GM06990 (cell line): ENCODE results near the gene CELF2.
A peak's percentile ranks its signal among the peaks of the same experiment; 100 is the strongest.

Source experiments
- DNase-seq: peaks from one replicate; pipeline ENCODE4 v3.0.0-alpha.2; 2011; ENCODE audit not compliant: insufficient read length; ENCODE audit errors: extremely low read depth
- H3K27me3 ChIP-seq: replicated peaks from 2 replicates; pipeline ENCODE4 v1.6.0; 2011; ENCODE audit warnings: low read length; ENCODE audit not compliant: control insufficient read depth, insufficient read depth
- H3K36me3 ChIP-seq: 2 replicates; pipeline ENCODE4 v1.5.1; 2011; ENCODE audit warnings: low read length; ENCODE audit not compliant: control insufficient read depth, insufficient read depth
- H3K4me3 ChIP-seq: replicated peaks from 2 replicates; pipeline ENCODE4 v1.5.1; 2011; ENCODE audit warnings: low read depth, mild to moderate bottlenecking, control low read depth, low read length
- TF ChIP-seq, protein P1 (sequence below): IDR thresholded peaks from 2 replicates; pipeline ENCODE4 v1.5.1; 2011; ENCODE audit warnings: low read length, control low read depth, mild to moderate bottlenecking, inconsistent platforms; ENCODE audit not compliant: insufficient read depth, poor library complexity, severe bottlenecking

Gene CELF2

DNA sequence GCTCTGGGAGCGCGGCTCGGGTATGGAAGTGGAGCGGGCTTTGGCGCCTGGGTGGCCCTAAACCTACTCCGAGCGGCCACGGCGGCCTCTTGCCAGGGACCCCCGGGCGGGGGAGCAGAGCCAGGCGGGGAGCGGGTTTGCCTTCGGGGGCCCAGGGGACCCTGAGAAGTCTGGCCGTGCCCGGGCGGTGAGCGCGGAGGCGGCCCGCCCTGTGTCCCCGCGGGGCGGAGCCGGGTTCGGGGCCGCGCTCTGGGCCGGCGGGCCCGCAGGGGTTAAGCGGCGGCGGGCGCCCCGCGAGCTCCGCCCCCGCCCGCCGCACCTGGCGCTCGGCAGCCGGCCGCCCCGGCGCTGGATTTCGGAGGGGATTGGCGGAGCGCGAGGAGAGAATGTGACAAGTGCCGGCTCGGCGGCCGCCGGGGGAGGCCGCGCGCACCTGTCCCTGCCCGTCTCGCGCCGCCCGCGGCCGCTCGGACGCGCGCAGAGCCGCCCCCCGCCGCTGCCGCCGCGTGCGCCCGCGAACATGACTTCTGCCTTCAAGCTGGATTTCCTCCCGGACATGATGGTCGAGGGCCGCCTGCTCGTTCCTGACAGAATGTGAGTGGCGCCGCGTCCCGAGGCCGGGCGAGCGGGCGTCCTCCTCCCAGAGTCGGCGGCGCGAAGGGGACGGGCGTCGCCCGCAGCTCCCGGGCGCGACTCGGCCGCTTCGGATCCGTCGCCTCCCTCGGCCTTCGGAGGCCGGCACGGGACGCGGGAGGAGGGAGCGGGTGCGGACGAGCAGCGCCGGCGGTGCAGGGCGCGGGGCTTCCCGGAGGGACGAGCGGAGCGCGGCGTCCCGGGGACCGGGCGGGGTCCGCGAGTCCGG is at the start of gene CELF2:
Gene CELF2 (plus strand): TSS at position 303 of the 862 bp plus-strand sequence. CDS start 218 bp downstream, at position 521.
- H3K4me3 ChIP-seq, result peak within 1 kb of the TSS; percentile 62
- peaks cover 2% of the 10 kb centered on the region for H3K27me3 ChIP-seq
- DNase-seq, result peak; percentile 55
- H3K36me3 ChIP-seq, result no peaks in the 10 kb centered on the region
- TF ChIP-seq, protein P1, sequence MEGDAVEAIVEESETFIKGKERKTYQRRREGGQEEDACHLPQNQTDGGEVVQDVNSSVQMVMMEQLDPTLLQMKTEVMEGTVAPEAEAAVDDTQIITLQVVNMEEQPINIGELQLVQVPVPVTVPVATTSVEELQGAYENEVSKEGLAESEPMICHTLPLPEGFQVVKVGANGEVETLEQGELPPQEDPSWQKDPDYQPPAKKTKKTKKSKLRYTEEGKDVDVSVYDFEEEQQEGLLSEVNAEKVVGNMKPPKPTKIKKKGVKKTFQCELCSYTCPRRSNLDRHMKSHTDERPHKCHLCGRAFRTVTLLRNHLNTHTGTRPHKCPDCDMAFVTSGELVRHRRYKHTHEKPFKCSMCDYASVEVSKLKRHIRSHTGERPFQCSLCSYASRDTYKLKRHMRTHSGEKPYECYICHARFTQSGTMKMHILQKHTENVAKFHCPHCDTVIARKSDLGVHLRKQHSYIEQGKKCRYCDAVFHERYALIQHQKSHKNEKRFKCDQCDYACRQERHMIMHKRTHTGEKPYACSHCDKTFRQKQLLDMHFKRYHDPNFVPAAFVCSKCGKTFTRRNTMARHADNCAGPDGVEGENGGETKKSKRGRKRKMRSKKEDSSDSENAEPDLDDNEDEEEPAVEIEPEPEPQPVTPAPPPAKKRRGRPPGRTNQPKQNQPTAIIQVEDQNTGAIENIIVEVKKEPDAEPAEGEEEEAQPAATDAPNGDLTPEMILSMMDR, result no peak

DNA sequence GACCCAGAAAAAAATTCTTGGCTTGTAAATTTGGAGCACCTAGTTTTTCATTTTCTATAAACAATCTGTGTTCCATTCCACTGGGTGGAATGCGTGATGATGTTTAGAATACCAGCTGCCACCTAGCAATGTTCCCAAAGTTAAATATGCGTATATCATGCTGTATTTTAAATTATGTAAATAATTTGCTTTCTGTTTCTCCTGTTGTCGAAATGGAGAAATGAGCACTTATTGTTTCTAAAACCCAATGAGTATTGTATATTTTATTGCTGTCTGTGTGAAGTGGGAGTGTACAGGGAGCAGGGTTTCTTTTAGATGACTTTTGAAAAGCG is 49.4 kb upstream of the CELF2 start:
- TF ChIP-seq, protein P1, result no peak
- DNase-seq, result no peak
- H3K4me3 ChIP-seq, result no peak overlapping the region

DNA sequence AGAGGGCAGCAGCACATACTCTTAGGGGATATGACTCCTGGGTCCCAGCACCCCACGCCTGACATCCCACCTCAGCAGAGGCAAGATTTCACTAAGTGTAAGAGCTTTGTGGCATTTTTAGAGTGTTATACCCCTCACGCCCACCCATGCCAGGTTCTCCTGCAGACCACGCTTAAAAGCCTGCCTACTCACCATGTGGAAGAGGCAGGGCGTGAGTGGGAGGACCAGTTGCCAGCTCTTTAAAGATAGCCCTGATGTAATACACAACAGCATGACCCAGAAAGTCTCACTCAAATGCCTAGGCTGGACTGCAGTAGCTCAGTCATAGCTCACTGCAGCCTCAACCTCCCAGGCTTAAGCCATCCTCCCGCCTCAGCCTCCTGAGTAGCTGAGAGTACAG is 44.4 kb upstream of the CELF2 start:
- Histone ChIP-seq H3K36me3 (no peaks in the 10 kb centered on the region), H3K27me3 (peaks cover 1% of the 10 kb centered on the region), H3K4me3 (no peak overlapping the region)
- DNase-seq, result no peak
- TF ChIP-seq, protein P1, result no peak

More for the DNA sequence above, 49.4 kb upstream of the CELF2 start:
- Histone ChIP-seq H3K27me3 (no peaks in the 10 kb centered on the region), H3K36me3 (no peaks in the 10 kb centered on the region)

DNA sequence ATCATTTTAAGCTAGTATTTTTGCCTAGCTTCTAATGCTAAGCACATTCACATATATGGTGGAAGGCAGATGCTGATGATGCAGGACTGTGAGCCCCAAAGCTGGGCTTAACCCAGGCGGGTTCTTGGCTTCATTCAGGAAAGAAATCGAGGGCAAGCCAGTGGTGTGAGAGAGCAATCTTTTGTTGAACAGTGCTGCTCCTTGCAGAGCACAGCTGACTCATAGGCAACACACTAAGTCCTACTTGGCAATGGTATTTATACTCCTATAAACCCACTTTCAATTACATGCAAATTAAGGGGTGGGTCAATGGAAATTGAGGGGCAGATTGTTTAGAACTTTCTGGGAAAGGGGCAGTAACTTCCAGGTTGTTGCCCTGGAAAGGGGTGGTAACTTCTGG is 42.0 kb upstream of the CELF2 start:
- H3K4me3 ChIP-seq, result no peak overlapping the region
- H3K27me3 ChIP-seq, result peaks cover 1% of the 10 kb centered on the region
- DNase-seq, result no peak
- TF ChIP-seq, protein P1, result no peak
- H3K36me3 ChIP-seq, result no peaks in the 10 kb centered on the region

DNA sequence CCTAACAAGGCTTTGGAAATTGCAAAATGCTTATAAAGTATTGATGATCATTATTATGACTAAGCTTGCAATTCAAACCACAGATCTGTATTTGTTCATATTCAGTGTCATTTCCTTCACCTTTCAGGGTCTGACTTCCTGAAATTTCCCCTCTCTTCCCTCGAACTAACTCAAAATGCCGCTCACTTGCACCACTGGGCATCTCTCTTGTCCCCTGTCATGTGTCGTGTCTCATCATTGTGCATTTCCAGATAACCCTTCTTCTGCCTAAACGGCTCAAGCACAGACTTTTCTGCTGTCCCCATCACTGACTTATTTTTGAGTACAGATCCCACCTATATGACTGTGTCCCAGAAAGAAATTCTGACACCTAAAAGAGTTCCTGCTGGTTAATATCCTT is 41.0 kb upstream of the CELF2 start:
- Histone ChIP-seq H3K4me3 (no peak overlapping the region), H3K36me3 (no peaks in the 10 kb centered on the region), H3K27me3 (peaks cover 1% of the 10 kb centered on the region)
- TF ChIP-seq, protein P1, result no peak
- no peak for DNase-seq
